GM13977 (cell line): ENCODE data around the gene ARF1.

Source experiments
- DNase-seq: peaks from one replicate; pipeline ENCODE4 v3.0.0; 2012; ENCODE audit warnings: low spot score
- in situ Hi-C: fragments of 300-500 bp; cut with MboI; formaldehyde crosslinking; loops from one replicate; pipeline ENCODE4 v1.12.0; 2022; ENCODE audit warnings: low sequenced_read_pairs, low pct_unique_long_range_greater_than_20kb, mixed read lengths, inconsistent platforms; ENCODE audit not compliant: unreplicated experiment
- TF ChIP-seq, protein P1 (sequence below): IDR thresholded peaks from 2 replicates; pipeline ENCODE4 v1.5.1; 2012; ENCODE audit warnings: mild to moderate bottlenecking, control low read depth; ENCODE audit not compliant: insufficient read depth; ENCODE audit errors: extremely low read depth, missing control alignments

The ARF1 gene

GRCh38 chr1:228048659-228049298 is 33.7 kb upstream of the ARF1 start:
- in situ Hi-C loops: no loop called here
- no peak for DNase-seq
- TF ChIP-seq, protein P1, sequence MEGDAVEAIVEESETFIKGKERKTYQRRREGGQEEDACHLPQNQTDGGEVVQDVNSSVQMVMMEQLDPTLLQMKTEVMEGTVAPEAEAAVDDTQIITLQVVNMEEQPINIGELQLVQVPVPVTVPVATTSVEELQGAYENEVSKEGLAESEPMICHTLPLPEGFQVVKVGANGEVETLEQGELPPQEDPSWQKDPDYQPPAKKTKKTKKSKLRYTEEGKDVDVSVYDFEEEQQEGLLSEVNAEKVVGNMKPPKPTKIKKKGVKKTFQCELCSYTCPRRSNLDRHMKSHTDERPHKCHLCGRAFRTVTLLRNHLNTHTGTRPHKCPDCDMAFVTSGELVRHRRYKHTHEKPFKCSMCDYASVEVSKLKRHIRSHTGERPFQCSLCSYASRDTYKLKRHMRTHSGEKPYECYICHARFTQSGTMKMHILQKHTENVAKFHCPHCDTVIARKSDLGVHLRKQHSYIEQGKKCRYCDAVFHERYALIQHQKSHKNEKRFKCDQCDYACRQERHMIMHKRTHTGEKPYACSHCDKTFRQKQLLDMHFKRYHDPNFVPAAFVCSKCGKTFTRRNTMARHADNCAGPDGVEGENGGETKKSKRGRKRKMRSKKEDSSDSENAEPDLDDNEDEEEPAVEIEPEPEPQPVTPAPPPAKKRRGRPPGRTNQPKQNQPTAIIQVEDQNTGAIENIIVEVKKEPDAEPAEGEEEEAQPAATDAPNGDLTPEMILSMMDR: no peak

DNA sequence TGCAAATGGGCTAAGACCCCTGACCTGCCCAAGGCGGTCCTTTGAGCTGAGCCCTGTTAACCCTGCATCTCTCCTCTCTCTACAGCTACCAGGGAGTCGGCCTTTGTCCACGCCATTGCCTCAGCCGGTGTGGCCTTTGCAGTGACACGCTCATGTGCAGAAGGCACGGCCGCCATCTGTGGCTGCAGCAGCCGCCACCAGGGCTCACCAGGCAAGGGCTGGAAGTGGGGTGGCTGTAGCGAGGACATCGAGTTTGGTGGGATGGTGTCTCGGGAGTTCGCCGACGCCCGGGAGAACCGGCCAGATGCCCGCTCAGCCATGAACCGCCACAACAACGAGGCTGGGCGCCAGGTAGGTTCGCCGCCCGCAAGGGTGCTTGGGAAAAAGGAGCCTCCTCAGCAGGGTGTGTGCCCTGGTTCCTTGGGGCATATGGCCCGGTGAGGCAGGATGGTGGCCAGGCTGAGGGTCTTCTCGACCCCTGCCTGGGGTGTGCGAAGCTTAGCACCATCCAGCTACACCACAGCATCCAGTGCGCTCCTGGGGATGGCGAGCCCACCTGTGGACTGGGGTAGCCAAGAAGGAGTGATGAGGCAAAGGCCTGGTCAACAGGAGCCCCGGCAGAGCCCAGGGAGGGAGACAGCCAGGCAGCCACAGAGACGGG is 31.8 kb upstream of the ARF1 start:
- TF ChIP-seq, protein P1: no peak
- DNase-seq: no peak
- in situ Hi-C loops: no loop called here

DNA sequence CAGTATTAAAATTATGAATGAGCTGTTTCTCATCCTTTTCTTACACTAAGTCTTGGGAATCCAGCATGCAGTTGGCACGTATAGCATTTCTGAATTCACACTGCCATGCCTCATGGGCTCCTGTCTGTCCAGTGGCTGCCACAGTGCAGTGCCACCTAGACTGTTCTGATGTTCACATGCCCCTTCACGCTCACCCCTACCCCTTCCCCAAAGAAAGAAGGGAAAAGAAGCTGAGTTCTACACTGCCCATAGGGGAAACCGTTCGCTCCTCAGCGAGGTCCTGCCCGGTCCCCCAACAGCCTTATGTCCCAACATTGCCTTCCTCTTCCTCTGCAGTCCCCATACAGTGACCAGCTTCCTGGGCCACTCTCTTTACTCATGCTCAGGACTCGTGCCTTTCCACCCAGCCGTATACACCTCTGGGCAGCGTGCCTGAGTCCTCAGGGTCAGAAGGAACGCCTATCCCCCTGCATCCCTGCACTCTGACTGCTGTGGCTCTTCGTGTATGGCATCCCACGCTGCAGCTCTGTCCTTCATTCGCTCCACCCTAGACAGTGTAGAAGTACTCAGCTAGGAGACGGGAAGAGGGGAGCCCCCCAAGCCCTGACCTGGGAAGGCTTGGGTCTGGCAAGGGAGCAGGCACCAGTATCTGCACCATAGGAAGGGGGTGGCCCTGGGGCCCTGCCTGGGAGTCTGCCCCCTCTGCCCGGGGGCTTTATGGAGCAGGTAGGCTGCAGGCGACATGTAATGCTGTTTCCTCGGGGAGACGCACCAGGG is 24.1 kb upstream of the ARF1 start:
- in situ Hi-C loops: no loop called here
- no peak for DNase-seq

GRCh38 chr1:228058949-228059633 is 23.4 kb upstream of the ARF1 start:
- in situ Hi-C loops: no loop called here

More for the DNA sequence above, 24.1 kb upstream of the ARF1 start:
- TF ChIP-seq, protein P1: no peak

GRCh38 chr1:228059634-228060457 is 22.7 kb upstream of the ARF1 start:
- TF ChIP-seq, protein P1: no peak
- in situ Hi-C loops: no loop called here
- peak; percentile 64 for DNase-seq

More at GRCh38 chr1:228058949-228059633, 23.4 kb upstream of the ARF1 start:
- DNase-seq: no peak
- TF ChIP-seq, protein P1: no peak
